Transverse colon (tissue), 4 donors: ENCODE measurements around the gene BAZ1B. TPM values are rescaled to one million over a fixed set of nuclear protein-coding genes. Genes with fewer than 3 reads are reported as not detected.
"Not testable (repeated sequence)": the region's sequence is repeated elsewhere in the genome, so short reads cannot be mapped to it uniquely, and the experiment has no call there.

ENCODE experiments used
- DNase-seq: peaks from one replicate; pipeline ENCODE4 v3.0.0-alpha.2; 2019
- H3K27ac ChIP-seq, 4 donors: fragments of 200-600 bp; sonication (generic); 2 replicates each; pipeline ENCODE4 v1.5.1; 2016 to 2018; ENCODE audit warnings: inconsistent platforms in 4 of 4
- H3K27me3 ChIP-seq: fragments of 200-600 bp; sonication (generic); 2 replicates; pipeline ENCODE4 v1.5.1; 2017; ENCODE audit warnings: inconsistent platforms
- H3K36me3 ChIP-seq, 4 donors: fragments of 200-600 bp; sonication (generic); 2 replicates each; pipeline ENCODE4 v1.5.1; 2017 to 2019; ENCODE audit warnings: inconsistent platforms in 4 of 4
- H3K4me1 ChIP-seq, 4 donors: fragments of 200-600 bp; sonication (generic); 2 replicates each; pipeline ENCODE4 v1.5.1; 2017 to 2020; ENCODE audit warnings: inconsistent platforms in 4 of 4
- H3K4me3 ChIP-seq, 4 donors: fragments of 200-600 bp; sonication (generic); 1 replicate in 1 of 4; 2 replicates in 3 of 4; pipeline versions ENCODE4 v1.5.1 to v1.6.1; 2017 to 2019; ENCODE audit warnings: inconsistent platforms in 4 of 4
- H3K9me3 ChIP-seq, 2 donors: fragments of 200-600 bp; sonication (generic); 2 replicates each; pipeline ENCODE4 v1.5.1; 2017 to 2019; ENCODE audit warnings: inconsistent platforms in 2 of 2
- EP300 ChIP-seq: sonication (generic); formaldehyde crosslinking; IDR thresholded peaks from one replicate; pipeline ENCODE4 v1.6.1; 2017; ENCODE audit warnings: antibody characterized with exemption, low read depth
- POLR2A ChIP-seq: fragments of 450-650 bp; IDR thresholded peaks from one replicate; pipeline ENCODE4 v1.6.1; 2016; ENCODE audit warnings: antibody characterized with exemption, mild to moderate bottlenecking, moderate library complexity
- POLR2AphosphoS5 ChIP-seq, 3 donors: sonication (generic); formaldehyde crosslinking; IDR thresholded peaks; one replicate each; pipeline ENCODE4 v1.6.1; 2016; ENCODE audit warnings: antibody characterized with exemption in 3 of 3
- WGBS, 2 donors: methylation state at CpG; one replicate each; pipeline ENCODE4 v1.1.5; 2018; ENCODE audit warnings: low coverage in 1 of 2; 5-methylcytosine and 5-hydroxymethylcytosine counted together
- in situ Hi-C, 4 donors: fragments of 200-750 bp; cut with MboI; loops; one replicate each; pipeline versions ENCODE4 v1.15.0 to v1.15.1; 2017; ENCODE audit warnings: low sequenced_read_pairs in 3 of 4, low pct_ligation_motif_present in 1 of 4, low pct_unique_long_range_greater_than_20kb in 1 of 4
- intact Hi-C: fragments of 100-400 bp; cut with DNase I; formaldehyde crosslinking; loops from one replicate; pipeline ENCODE4 v1.15.1; 2023; ENCODE audit warnings: low total_unique reads
- total RNA-seq, 4 donors: library from RNA; depleted of rRNA; stranded (reverse); fragments of >200 nt; gene quantifications; one replicate each; pipeline ENCODE4 v1.1.0, GENCODE V29; 2016
- TF ChIP-seq, protein P1 (sequence below), 5 experiments: fragments of 200-600 bp in 3 of 5; fragments of 450-650 bp in 2 of 5; sonication (generic) in 3 of 5; IDR thresholded peaks; 1 replicate in 2 of 5; 2 replicates in 3 of 5; pipeline ENCODE4 v1.5.1; 2016 to 2017; ENCODE audit warnings: antibody characterized with exemption in 5 of 5, inconsistent platforms in 3 of 5, mild to moderate bottlenecking in 2 of 5, moderate library complexity in 1 of 5

Gene BAZ1B
- total RNA-seq, 4 donors from 2014 or later, result 28.7 to 48.0 (median 33.7) TPM

- in situ Hi-C loops, result no loop called here
- intact Hi-C loops, result no loop called here
- peaks cover 0 to 3% (median 0%) of the 10 kb centered on the region in 4 donors for H3K4me1 ChIP-seq
- DNase-seq, result no peak
- H3K27ac ChIP-seq, result no peak overlapping the region
- H3K36me3 ChIP-seq, result no peaks in the 10 kb centered on the region
- TF ChIP-seq EP300 (no peak), POLR2AphosphoS5 (IDR thresholded peaks at IDR 0.05) (no peak), POLR2A (no peak)
- TF ChIP-seq, protein P1, sequence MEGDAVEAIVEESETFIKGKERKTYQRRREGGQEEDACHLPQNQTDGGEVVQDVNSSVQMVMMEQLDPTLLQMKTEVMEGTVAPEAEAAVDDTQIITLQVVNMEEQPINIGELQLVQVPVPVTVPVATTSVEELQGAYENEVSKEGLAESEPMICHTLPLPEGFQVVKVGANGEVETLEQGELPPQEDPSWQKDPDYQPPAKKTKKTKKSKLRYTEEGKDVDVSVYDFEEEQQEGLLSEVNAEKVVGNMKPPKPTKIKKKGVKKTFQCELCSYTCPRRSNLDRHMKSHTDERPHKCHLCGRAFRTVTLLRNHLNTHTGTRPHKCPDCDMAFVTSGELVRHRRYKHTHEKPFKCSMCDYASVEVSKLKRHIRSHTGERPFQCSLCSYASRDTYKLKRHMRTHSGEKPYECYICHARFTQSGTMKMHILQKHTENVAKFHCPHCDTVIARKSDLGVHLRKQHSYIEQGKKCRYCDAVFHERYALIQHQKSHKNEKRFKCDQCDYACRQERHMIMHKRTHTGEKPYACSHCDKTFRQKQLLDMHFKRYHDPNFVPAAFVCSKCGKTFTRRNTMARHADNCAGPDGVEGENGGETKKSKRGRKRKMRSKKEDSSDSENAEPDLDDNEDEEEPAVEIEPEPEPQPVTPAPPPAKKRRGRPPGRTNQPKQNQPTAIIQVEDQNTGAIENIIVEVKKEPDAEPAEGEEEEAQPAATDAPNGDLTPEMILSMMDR (IDR thresholded peaks at IDR 0.05), result no peak
- peaks cover 12% of the 10 kb centered on the region for H3K27me3 ChIP-seq
- H3K4me3 ChIP-seq, result no peak overlapping the region
- WGBS, 2 donors, result 97 to 100% methylated on average over 3 to 9 of the region's 9 CpGs
- no peaks in the 10 kb centered on the region for H3K9me3 ChIP-seq
Measured at GRCh38 chr7:73425356-73425983, 96.6 kb downstream of the BAZ1B start.

- no peak for TF ChIP-seq POLR2A
- TF ChIP-seq POLR2AphosphoS5 (IDR thresholded peaks at IDR 0.05), result no peak
- TF ChIP-seq, protein P1 (IDR thresholded peaks at IDR 0.05), result no peak
- no peak for TF ChIP-seq EP300
- no peak overlapping the region for H3K27ac ChIP-seq
- WGBS, 2 donors, result 91 to 94% methylated on average over 10 to 11 of the region's 11 CpGs
- no peaks in the 10 kb centered on the region for H3K9me3 ChIP-seq
- H3K4me3 ChIP-seq, result peak overlapping the region in 2 of 4 donors; percentile 10 to 26
- intact Hi-C loops, result no loop called here
- peaks cover 8% of the 10 kb centered on the region for H3K27me3 ChIP-seq
- peaks cover 0 to 3% (median 0%) of the 10 kb centered on the region in 4 donors for H3K4me1 ChIP-seq
- no peak for DNase-seq
- H3K36me3 ChIP-seq, result no peaks in the 10 kb centered on the region
- in situ Hi-C loops, result no loop called here
Measured at GRCh38 chr7:73424489-73424885, 97.6 kb downstream of the BAZ1B start.

DNA sequence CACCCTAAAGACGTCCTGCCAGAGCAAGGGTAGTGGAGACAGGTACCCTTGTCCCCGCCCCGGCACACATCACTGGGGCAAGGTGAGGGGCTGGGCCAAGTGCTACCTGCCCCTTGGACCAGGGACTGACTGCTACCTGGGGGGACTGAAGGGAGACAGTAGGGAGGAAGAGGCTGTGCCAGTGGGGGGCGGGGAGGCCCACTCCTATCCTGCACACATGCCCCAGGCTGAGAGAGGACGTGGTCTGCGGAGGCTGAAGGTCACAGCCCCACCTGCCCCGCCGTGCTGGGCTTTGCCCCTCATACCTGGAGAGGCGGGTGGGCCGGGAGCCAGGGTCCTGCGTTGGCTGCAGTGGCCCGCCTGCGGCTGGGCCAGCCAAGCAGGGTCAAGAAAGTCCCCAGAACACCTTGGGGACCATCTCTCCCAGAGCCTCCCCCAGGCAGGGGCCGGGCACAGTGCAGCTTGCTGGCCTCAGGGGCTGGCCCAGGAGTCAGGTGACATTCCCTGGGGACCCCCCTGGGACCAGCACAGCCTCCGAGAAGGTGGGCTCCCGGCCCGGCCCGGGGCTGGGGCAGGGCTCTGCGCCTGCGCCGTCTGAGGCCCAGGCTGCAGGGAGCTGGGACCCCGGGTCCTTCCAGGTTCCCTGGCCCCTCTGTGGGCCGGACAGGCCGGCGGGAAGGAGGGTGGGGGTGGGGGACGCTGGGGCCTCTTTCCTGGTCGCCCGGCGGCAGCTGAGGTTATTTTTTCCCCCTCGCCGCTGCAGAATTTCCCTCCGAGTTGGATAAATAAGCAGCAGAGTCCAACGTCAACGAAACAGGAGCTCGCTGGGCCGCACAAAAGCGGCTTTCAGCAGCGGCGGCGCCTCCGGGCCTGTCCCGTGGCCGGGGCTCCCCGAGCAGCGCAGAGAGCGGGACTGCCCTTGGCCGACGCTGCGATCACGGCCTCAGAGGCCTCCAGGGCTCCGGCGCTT lies 98.3 kb downstream of the BAZ1B start:
- intact Hi-C loops, result no loop called here

GRCh38 chr7:73420610-73421009 lies 101.5 kb downstream of the BAZ1B start:
- in situ Hi-C loops, DNase-seq, H3K36me3 ChIP-seq, H3K4me3 ChIP-seq, H3K4me1 ChIP-seq, H3K27ac ChIP-seq, H3K9me3 ChIP-seq, intact Hi-C loops, H3K27me3 ChIP-seq: not testable (repeated sequence)
- 72 to 76% methylated on average over 5 to 8 of the region's 8 CpGs for WGBS, 2 donors

More for the DNA sequence above, 98.3 kb downstream of the BAZ1B start:
- H3K4me3 ChIP-seq, result peak overlapping the region in 2 of 4 donors; percentile 10 to 26
- H3K27ac ChIP-seq, result no peak overlapping the region
- H3K36me3 ChIP-seq, result no peaks in the 10 kb centered on the region
- DNase-seq, result no peak
- WGBS, 2 donors, result 53 to 78% methylated on average over 4 to 46 of the region's 52 CpGs
- TF ChIP-seq POLR2A (no peak), POLR2AphosphoS5 (IDR thresholded peaks at IDR 0.05) (no peak), EP300 (no peak)
- TF ChIP-seq, protein P1 (IDR thresholded peaks at IDR 0.05), result no peak
- peaks cover 1% of the 10 kb centered on the region for H3K27me3 ChIP-seq
- no peaks in the 10 kb centered on the region for H3K9me3 ChIP-seq
- peaks cover 0 to 3% (median 0%) of the 10 kb centered on the region in 4 donors for H3K4me1 ChIP-seq
- in situ Hi-C loops, result no loop called here

DNA sequence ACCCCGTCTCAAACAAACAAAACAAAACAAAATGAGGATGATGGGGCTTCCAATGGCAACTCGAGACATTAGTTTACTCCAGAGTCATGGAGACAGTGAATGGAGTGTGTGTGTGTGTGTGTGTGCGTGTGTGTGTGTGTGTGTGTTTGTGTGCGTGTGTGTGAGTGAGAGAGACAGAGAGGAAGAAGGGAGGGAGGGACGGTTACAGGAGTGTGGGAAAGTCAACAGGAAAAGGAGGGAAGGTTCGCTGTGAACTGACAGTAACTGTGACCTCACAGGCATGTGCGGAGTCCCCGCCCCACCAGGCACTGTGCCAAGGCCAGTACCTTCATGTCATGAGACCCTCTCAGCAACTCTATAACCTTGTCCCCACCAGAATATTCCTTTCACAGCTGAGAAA lies 102.1 kb downstream of the BAZ1B start:
- H3K9me3 ChIP-seq, H3K27me3 ChIP-seq, in situ Hi-C loops, H3K36me3 ChIP-seq, H3K4me3 ChIP-seq, H3K4me1 ChIP-seq, intact Hi-C loops, H3K27ac ChIP-seq: not testable (repeated sequence)
- WGBS, 2 donors, result 10 to 25% methylated on average over 7 to 8 of the region's 8 CpGs
- DNase-seq, result peak; percentile 44
